GM18519 (cell line): ENCODE data around the gene GNAT2.

Source experiments
- ATAC-seq: cut with Tn5 transposase; IDR thresholded peaks from one replicate; pipeline ENCODE4 v1.9.1; 2021; ENCODE audit warnings: mild to moderate bottlenecking, moderate library complexity; ENCODE audit not compliant: unreplicated experiment, low FRiP score

The GNAT2 gene

GRCh38 chr1:109643385-109644230 lies 24.2 kb upstream of the GNAT2 start:
- ATAC-seq = peak; percentile 55

GRCh38 chr1:109642626-109643025 lies 23.2 kb upstream of the GNAT2 start:
- no peak for ATAC-seq

- ATAC-seq = no peak
Observed at GRCh38 chr1:109641861-109642260, 22.4 kb upstream of the GNAT2 start.

GRCh38 chr1:109641078-109641740 lies 21.8 kb upstream of the GNAT2 start:
- ATAC-seq = no peak

- no peak for ATAC-seq
Observed at GRCh38 chr1:109640285-109640865, 21.0 kb upstream of the GNAT2 start.

GRCh38 chr1:109639841-109640184 lies 20.4 kb upstream of the GNAT2 start:
- ATAC-seq = no peak

- no peak for ATAC-seq
Observed at GRCh38 chr1:109639063-109639840, 19.8 kb upstream of the GNAT2 start.

GRCh38 chr1:109637446-109637845 lies 18.0 kb upstream of the GNAT2 start:
- ATAC-seq = no peak

- no peak for ATAC-seq
Observed at GRCh38 chr1:109636201-109636952, 17.0 kb upstream of the GNAT2 start.

- no peak for ATAC-seq
Observed at GRCh38 chr1:109635862-109636200, 16.4 kb upstream of the GNAT2 start.

- no peak for ATAC-seq
Observed at GRCh38 chr1:109634771-109635750, 15.6 kb upstream of the GNAT2 start.

GRCh38 chr1:109634292-109634691 lies 14.9 kb upstream of the GNAT2 start:
- ATAC-seq = no peak

- no peak for ATAC-seq
Observed at GRCh38 chr1:109632671-109633346, 13.4 kb upstream of the GNAT2 start.

GRCh38 chr1:109631513-109632505 lies 12.4 kb upstream of the GNAT2 start:
- no peak for ATAC-seq

- ATAC-seq = no peak
Observed at GRCh38 chr1:109630898-109631512, 11.6 kb upstream of the GNAT2 start.

GRCh38 chr1:109630081-109630897 lies 10.9 kb upstream of the GNAT2 start:
- no peak for ATAC-seq
